ENCODE measurements around the gene POLN. TPM values are rescaled to one million over a fixed set of nuclear protein-coding genes. Genes with fewer than 3 reads are reported as not detected.
A peak's percentile ranks its signal among the peaks of the same experiment; 100 is the strongest.

The POLN gene
- total and polyA plus RNA-seq, 11 donors: 0.38 to 4.5 (median 1.9) TPM

GRCh38 chr4:2272026-2272827, 30.3 kb upstream of the POLN start:
- intact Hi-C loops (cut with DNase I): no loop called here
- Histone ChIP-seq H3K4me3 (no peak overlapping the region), H3K9me3 (no peaks in the 10 kb centered on the region), H3K27me3 (no peaks in the 10 kb centered on the region), H3K27ac (no peak overlapping the region), H3K36me3 (no peaks in the 10 kb centered on the region), H3K4me1 (peaks cover 0 to 22% (median 5%) of the 10 kb centered on the region in 12 donors)
- 88 to 93% (median 91%) methylated on average over 15 to 25 of the region's 25 CpGs for WGBS, 4 donors
- DNase-seq (peak in 3 of 5 donors; percentile 13 to 33 (median 18)), ATAC-seq (no peak)
- TF ChIP-seq POLR2A (IDR thresholded peaks at IDR 0.05): no peak
- TF ChIP-seq, protein P1, sequence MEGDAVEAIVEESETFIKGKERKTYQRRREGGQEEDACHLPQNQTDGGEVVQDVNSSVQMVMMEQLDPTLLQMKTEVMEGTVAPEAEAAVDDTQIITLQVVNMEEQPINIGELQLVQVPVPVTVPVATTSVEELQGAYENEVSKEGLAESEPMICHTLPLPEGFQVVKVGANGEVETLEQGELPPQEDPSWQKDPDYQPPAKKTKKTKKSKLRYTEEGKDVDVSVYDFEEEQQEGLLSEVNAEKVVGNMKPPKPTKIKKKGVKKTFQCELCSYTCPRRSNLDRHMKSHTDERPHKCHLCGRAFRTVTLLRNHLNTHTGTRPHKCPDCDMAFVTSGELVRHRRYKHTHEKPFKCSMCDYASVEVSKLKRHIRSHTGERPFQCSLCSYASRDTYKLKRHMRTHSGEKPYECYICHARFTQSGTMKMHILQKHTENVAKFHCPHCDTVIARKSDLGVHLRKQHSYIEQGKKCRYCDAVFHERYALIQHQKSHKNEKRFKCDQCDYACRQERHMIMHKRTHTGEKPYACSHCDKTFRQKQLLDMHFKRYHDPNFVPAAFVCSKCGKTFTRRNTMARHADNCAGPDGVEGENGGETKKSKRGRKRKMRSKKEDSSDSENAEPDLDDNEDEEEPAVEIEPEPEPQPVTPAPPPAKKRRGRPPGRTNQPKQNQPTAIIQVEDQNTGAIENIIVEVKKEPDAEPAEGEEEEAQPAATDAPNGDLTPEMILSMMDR (IDR thresholded peaks at IDR 0.05): no peak

- no peak for ATAC-seq
- Histone ChIP-seq H3K4me3 (no peak overlapping the region), H3K4me1 (peaks cover 0 to 29% (median 11%) of the 10 kb centered on the region in 12 donors), H3K27me3 (no peaks in the 10 kb centered on the region), H3K9me3 (no peaks in the 10 kb centered on the region), H3K36me3 (no peaks in the 10 kb centered on the region), H3K27ac (no peak overlapping the region)
- TF ChIP-seq, protein P1 (IDR thresholded peaks at IDR 0.05): no peak
- no peak for TF ChIP-seq POLR2A (IDR thresholded peaks at IDR 0.05)
- 86 to 91% (median 89%) methylated on average over 18 to 27 of the region's 27 CpGs for WGBS, 4 donors
- intact Hi-C loops (cut with DNase I): no loop called here
- DNase-seq: peak in 3 of 5 donors; percentile 20 to 51 (median 22)
These were observed 29.5 kb upstream of the POLN start for GRCh38 chr4:2271279-2272025.

- Histone ChIP-seq H3K27ac (no peak overlapping the region), H3K27me3 (no peaks in the 10 kb centered on the region), H3K9me3 (no peaks in the 10 kb centered on the region), H3K4me1 (peaks cover 6 to 38% (median 19%) of the 10 kb centered on the region in 12 donors), H3K36me3 (no peaks in the 10 kb centered on the region), H3K4me3 (no peak overlapping the region)
- intact Hi-C loops (cut with DNase I): no loop called here
- DNase-seq (peak in 3 of 5 donors; percentile 21 to 60 (median 24)), ATAC-seq (no peak)
- no peak for TF ChIP-seq POLR2A (IDR thresholded peaks at IDR 0.05)
- TF ChIP-seq, protein P1 (IDR thresholded peaks at IDR 0.05): no peak
- WGBS, 4 donors: 91 to 94% (median 93%) methylated on average over 30 to 34 of the region's 34 CpGs
These were observed 28.6 kb upstream of the POLN start for GRCh38 chr4:2270341-2271165.
